K562 (cell line): Measurements from ENCODE around the gene LNPEP.

Experiments used
- JUNB ChIP-seq: fragments of 450-650 bp; formaldehyde crosslinking; conservative IDR thresholded peaks from 2 replicates; pipeline ENCODE4 v1.4.0; 2020; ENCODE audit warnings: mild to moderate bottlenecking
- POLR2A ChIP-seq: fragments of 450-650 bp; conservative IDR thresholded peaks from 2 replicates; pipeline ENCODE4 v1.6.1; 2016
- POLR2AphosphoS5 ChIP-seq: IDR thresholded peaks from 2 replicates; pipeline ENCODE4 v1.6.1; 2011; ENCODE audit warnings: mild to moderate bottlenecking, low read depth, low read length, moderate library complexity; ENCODE audit not compliant: control insufficient read depth, insufficient read depth
- POLR2B ChIP-seq: fragments of 450-650 bp; IDR thresholded peaks from 2 replicates; pipeline ENCODE4 v1.6.1; 2018; ENCODE audit warnings: low read depth; ENCODE audit not compliant: partially characterized antibody
- POU5F1 ChIP-seq: fragments of 150-350 bp; IDR thresholded peaks from 2 replicates; pipeline ENCODE4 v1.6.1; 2014; ENCODE audit warnings: borderline replicate concordance, low read length, low read depth, mild to moderate bottlenecking; ENCODE audit not compliant: partially characterized antibody
- STAT5B ChIP-seq: fragments of 250-450 bp; sonication (Bioruptor Pico); IDR thresholded peaks from 2 replicates; pipeline ENCODE4 v1.8.0; 2021; ENCODE audit warnings: mild to moderate bottlenecking, inconsistent platforms
- ZNF124 ChIP-seq: sonication (generic); formaldehyde crosslinking; IDR thresholded peaks from 2 replicates; pipeline ENCODE4 v1.8.1; 2022; ENCODE audit warnings: missing genetic modification reagents
- ZNF3 ChIP-seq: fragments of 250-450 bp; sonication (Bioruptor Pico); IDR thresholded peaks from 2 replicates; pipeline ENCODE4 v1.5.0; 2021; ENCODE audit warnings: mild to moderate bottlenecking, moderate library complexity
- TF ChIP-seq, protein P1 (sequence below): sonication (generic); formaldehyde crosslinking; IDR thresholded peaks from 2 replicates; pipeline ENCODE4 v1.9.0; 2022; ENCODE audit warnings: mild to moderate bottlenecking, missing genetic modification reagents
- TF ChIP-seq, protein P2 (sequence below), 3 experiments: IDR thresholded peaks in 2 of 3; conservative IDR thresholded peaks in 1 of 3; 2 replicates each; pipeline ENCODE4 v1.5.1; 2011 to 2012; ENCODE audit warnings: low read length in 3 of 3, mild to moderate bottlenecking in 3 of 3, control low read depth in 2 of 3, improper control_type of control experiment in 1 of 3, inconsistent platforms in 1 of 3, low read depth in 1 of 3, mixed read lengths in 1 of 3, moderate library complexity in 1 of 3; ENCODE audit not compliant: insufficient read depth in 2 of 3

DNA sequence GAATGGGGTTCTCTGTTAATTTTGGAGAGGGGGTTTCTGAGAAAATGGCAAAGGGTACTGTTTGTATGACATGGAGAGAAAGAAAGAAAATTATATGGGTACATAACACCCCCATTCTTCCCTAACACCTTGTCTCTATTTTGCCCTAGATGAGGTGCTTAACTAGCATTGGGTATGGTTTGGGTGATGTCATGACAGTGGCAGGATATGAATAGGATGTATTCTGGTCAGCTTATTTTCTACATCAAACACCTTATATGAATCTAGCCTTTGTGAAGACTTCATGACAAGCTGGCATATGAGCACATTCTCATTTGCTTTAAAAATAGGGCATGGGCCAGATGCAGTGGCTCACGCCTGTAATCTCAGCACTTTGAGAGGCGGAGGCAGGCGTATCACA, 58.6 kb downstream of the LNPEP start:
- TF ChIP-seq POLR2A (no peak), POLR2AphosphoS5 (no peak), JUNB (CRISPR knock-in tag) (no peak), STAT5B (no peak), ZNF3 (CRISPR knock-in tag) (no peak), POU5F1 (no peak), POLR2B (no peak), ZNF124 (no peak)
- TF ChIP-seq, protein P1, sequence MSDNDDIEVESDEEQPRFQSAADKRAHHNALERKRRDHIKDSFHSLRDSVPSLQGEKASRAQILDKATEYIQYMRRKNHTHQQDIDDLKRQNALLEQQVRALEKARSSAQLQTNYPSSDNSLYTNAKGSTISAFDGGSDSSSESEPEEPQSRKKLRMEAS, result no peak
- TF ChIP-seq, protein P2, sequence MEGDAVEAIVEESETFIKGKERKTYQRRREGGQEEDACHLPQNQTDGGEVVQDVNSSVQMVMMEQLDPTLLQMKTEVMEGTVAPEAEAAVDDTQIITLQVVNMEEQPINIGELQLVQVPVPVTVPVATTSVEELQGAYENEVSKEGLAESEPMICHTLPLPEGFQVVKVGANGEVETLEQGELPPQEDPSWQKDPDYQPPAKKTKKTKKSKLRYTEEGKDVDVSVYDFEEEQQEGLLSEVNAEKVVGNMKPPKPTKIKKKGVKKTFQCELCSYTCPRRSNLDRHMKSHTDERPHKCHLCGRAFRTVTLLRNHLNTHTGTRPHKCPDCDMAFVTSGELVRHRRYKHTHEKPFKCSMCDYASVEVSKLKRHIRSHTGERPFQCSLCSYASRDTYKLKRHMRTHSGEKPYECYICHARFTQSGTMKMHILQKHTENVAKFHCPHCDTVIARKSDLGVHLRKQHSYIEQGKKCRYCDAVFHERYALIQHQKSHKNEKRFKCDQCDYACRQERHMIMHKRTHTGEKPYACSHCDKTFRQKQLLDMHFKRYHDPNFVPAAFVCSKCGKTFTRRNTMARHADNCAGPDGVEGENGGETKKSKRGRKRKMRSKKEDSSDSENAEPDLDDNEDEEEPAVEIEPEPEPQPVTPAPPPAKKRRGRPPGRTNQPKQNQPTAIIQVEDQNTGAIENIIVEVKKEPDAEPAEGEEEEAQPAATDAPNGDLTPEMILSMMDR (IDR thresholded peaks at IDR 0.05 in 2 of 3, conservative IDR thresholded peaks at IDR 0.05 in 1 of 3; ENCODE audit: insufficient read depth in 2 of 3, low read depth in 1 of 3, low read length in 3 of 3), result no peak
